Retinal pigment epithelial cell (primary cell): ENCODE results near the gene LAPTM5.

Source experiments
- DNase-seq: peaks from one replicate; pipeline ENCODE4 v3.0.0-alpha.2; 2010; ENCODE audit warnings: low read depth
- H3K4me3 ChIP-seq: 2 replicates; pipeline ENCODE4 v1.5.1; 2011; ENCODE audit warnings: mild to moderate bottlenecking, low read length, control low read depth, moderate library complexity
- TF ChIP-seq, protein P1 (sequence below): conservative IDR thresholded peaks from 2 replicates; pipeline ENCODE4 v1.5.1; 2011; ENCODE audit warnings: low read depth, low read length, control low read depth, inconsistent platforms

Gene LAPTM5

DNA sequence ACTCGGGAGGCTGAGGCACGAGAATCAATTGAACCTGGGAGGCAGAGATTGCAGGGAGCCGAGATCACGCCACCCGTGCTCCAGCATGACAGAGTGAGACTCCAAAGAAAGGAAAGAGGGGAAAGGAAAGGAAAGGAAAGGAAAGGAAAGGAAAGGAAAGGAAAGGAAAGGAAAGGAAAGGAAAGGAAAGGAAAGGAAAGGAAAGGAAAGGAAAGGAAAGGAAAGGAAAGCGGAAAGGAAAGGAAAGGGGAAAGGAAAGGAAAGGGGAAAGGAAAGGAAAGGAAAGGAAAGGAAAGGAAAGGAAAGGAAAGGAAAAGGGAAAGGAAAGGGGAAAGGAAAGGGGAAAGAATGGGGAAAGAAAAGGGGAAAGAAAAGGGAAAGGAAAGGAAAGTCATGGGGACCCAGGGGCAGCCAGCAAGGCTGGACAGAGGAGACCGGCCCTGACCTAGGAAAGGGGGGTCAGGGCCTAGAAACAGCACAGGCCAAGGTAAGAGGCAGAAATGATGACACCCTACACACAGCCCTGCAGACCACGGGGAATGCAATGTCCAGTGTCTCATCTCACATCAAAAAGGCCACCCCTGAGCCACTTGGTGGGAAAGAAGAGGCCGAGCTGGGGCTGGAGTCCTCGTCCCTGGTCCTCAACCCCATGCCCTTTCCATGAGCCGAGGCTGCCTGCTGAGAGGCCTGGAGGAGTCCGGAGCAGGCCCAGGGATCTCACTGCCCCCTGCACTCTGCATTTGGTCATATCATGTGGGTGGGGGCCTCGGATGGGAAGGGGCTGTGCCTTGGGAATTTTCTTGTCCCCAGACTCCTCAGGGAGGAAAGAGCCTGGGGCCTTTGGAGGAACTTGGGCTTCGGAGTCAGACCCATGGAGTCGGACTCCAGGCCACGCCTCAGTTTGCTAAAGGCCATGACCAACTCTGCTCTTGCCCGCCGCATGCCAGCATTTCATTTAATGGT is 18.8 kb upstream of the LAPTM5 start:
- no peak for DNase-seq
- TF ChIP-seq, protein P1, sequence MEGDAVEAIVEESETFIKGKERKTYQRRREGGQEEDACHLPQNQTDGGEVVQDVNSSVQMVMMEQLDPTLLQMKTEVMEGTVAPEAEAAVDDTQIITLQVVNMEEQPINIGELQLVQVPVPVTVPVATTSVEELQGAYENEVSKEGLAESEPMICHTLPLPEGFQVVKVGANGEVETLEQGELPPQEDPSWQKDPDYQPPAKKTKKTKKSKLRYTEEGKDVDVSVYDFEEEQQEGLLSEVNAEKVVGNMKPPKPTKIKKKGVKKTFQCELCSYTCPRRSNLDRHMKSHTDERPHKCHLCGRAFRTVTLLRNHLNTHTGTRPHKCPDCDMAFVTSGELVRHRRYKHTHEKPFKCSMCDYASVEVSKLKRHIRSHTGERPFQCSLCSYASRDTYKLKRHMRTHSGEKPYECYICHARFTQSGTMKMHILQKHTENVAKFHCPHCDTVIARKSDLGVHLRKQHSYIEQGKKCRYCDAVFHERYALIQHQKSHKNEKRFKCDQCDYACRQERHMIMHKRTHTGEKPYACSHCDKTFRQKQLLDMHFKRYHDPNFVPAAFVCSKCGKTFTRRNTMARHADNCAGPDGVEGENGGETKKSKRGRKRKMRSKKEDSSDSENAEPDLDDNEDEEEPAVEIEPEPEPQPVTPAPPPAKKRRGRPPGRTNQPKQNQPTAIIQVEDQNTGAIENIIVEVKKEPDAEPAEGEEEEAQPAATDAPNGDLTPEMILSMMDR, result no peak
- no peak overlapping the region for H3K4me3 ChIP-seq

DNA sequence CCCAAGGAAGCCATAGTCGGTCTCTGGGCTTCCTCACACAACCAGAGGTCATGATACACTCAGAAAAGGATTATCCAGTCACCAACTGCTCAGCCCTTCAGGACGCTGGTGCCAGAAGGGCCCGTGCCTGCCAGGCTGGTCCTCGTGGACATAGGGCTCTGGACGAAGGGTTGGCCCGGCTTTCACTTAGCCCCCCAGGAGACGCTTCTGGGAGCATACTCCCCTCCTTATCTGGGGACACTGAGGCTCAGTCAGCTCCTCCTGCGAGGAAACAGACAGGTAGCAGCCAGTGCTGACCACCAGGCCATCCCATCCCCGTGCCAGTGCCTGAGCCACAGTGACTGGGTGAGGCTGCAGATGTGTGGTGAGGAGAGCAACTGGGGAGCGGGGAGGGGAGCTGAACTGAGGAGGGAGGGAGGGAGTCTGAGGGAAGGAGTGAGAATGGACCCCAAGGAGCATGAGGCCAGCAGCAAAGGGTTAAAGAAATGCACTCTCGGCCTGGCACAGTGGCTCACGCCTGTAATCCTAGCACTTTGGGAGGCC is 17.9 kb upstream of the LAPTM5 start:
- no peak overlapping the region for H3K4me3 ChIP-seq
- TF ChIP-seq, protein P1, result no peak
- no peak for DNase-seq

DNA sequence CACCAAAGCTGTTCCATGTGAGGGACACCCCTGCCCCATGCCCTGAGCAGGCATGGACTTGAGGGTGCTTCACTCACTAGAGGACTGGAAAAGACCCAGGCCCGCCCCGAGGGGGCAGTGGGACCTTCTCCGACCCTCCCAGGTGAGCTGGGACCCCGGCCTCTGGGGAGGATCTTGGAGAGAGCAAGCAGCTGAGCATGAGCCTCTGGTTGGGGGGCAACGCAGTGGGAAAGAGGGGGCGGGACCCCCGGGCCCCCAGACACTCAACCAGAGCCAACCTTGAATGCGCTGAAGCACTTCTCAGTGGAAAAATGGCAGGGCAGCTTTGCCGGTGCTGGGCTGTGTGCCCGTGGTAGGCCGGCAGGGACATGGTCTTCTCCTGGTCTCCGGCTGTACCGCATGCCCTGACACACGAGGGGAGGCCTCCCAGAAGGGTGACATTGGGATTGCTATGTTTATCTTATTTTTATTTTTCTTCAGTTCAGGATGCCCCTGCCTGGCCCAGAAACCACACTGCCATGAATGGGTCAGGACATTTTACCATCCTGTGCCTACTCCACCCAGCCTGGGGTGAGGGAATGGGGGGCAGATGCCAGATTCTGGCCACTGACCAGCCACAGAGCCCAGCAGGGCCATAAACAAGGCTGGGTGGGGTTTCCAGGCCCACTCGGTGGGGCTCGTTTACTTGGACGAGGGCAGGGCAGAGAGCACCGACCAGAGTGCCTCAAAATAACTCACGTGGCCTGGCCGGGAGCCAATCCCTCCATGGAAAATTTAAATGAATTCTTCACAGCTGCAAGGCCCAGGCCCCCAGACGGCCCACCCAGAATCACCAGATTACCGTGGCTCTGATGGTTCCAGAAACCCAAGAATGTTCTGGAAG is 17.2 kb upstream of the LAPTM5 start:
- TF ChIP-seq, protein P1, result no peak
- no peak overlapping the region for H3K4me3 ChIP-seq
- no peak for DNase-seq

DNA sequence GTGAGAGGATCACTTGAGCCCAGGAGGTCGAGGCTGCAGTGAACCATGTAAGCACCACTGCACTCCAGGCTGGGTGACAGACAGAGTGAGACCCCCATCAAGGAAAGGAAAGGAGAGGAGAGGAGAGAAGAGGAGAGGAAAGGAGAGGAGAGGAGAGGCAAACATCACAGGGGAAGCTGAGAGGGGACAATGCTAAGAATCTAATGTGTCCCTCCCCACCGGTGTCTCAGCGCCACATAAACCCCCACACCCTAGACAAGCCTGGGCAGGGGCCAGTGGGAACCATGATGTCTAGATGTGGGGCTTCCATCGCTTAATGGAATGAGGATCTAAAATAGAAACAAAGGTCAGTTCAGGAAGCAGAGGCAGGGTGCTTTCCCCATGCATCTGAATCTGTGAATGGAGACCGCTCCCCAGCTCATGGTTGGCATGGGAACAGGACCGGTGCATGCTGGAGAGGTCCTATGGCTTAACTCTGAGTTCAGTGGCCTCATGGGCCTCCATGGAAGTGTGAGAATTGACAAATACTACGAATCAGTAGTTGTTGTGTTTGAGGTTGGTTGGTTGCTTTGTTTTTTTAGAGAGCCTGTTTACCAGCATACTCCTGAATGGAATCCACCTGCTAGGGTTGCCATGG is 16.3 kb upstream of the LAPTM5 start:
- TF ChIP-seq, protein P1, result no peak
- H3K4me3 ChIP-seq, result no peak overlapping the region
- no peak for DNase-seq

DNA sequence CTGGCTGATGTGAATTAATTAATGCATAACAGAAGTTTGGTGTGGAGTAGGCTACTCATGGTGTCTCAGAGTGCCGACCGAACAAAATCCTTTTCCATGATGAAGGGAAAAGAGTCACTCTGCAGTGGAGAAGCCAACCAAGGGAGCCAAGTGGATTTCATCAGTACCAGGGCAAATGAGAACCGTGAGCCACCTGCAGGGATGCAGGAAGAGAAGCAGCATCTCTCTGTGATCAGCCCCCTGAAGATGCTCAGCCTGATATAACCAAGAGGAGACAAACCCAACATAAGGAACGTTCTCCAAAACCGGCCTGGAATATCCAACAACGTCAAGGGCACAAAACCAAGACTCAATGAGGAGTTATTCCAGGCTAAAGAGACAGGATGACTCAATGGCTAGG is 13.4 kb upstream of the LAPTM5 start:
- DNase-seq, result no peak
- no peak overlapping the region for H3K4me3 ChIP-seq
- TF ChIP-seq, protein P1, result no peak

DNA sequence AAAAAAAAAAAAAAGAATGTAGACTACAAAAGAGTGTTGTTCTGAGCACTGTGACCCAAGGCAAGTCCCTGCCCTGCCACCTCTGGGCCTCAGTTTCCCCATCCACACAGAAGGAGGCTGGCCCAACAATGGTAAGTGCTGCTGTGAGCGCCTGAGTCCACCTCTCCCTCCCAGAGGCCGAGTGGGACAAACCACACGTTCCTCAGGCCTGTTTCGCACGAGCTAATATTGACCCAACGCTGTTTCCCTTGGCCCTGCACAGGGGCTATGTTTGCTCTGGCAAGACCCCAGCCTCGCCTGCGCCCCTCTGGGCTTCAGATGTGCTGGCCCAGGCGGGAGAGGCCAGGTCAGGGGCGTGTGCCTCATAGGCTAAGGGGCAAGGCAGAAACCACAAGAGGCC is 12.6 kb upstream of the LAPTM5 start:
- H3K4me3 ChIP-seq, result no peak overlapping the region
- no peak for DNase-seq
- TF ChIP-seq, protein P1, result no peak
